Dendritic cell treated with granulocyte-macrophage colony-stimulating factor and Interleukin-4, amounts not matched to agents 40 ng/mL and 50 ng/mL, for 4 days (primary cell): ENCODE measurements around the gene ZNF326.
A peak's percentile ranks its signal among the peaks of the same experiment; 100 is the strongest.
"Not testable (repeated sequence)": the region's sequence is repeated elsewhere in the genome, so short reads cannot be mapped to it uniquely, and the experiment has no call there.

Source experiments
- H3K27ac Mint-ChIP-seq: one replicate; pipeline ENCODE4 v1.8.0; 2022; ENCODE audit warnings: mild to moderate bottlenecking, mixed read lengths
- H3K27me3 Mint-ChIP-seq: one replicate; pipeline ENCODE4 v1.8.0; 2022; ENCODE audit warnings: mild to moderate bottlenecking, mixed read lengths
- H3K36me3 Mint-ChIP-seq: one replicate; pipeline ENCODE4 v1.8.0; 2022; ENCODE audit warnings: low read depth, mixed read lengths
- H3K4me1 Mint-ChIP-seq: one replicate; pipeline ENCODE4 v1.8.0; 2022; ENCODE audit warnings: low read depth, mixed read lengths
- H3K4me3 Mint-ChIP-seq: one replicate; pipeline ENCODE4 v1.8.0; 2022; ENCODE audit warnings: mild to moderate bottlenecking, moderate library complexity, mixed read lengths
- H3K9me3 Mint-ChIP-seq: one replicate; pipeline ENCODE4 v1.8.0; 2022; ENCODE audit warnings: mixed read lengths
- intact Hi-C: fragments of 100-400 bp; cut with micrococcal nuclease; formaldehyde crosslinking; loops from one replicate; pipeline ENCODE4 v1.15.0; 2022

Gene ZNF326

DNA sequence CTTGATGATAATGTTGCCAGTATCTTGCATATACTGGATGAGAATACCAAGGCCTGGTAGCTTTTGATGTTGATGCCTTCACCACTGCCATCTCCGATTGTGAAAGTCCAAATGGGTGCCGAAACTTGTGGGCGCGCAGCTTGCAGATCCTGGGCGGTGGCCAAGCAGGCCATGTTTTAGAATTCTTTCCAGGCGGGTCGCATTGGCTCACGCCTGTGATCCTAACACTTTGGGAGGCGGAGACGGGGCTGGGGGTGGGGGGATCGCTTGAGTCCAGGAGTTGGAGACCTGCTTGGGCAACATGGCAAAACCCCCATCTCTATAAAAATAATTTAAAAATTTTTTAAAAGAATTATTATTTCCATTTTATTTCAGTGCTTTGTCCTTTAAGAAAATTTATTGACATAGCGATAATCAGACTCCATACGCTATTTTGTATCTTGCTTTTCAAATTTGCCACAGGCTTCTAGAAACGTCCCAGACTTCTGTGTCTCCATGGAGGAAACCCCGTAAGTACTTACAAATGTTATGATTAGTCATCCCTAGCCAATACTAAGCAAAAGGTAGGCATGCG, 592 bp upstream of the ZNF326 start:
- Mint-ChIP-seq H3K27me3 (no peaks in the 10 kb centered on the region), H3K4me1 (peaks cover 20% of the 10 kb centered on the region), H3K4me3 (peak overlapping the region; percentile 89), H3K36me3 (peaks cover 31% of the 10 kb centered on the region), H3K27ac (peak overlapping the region; percentile 96), H3K9me3 (no peaks in the 10 kb centered on the region)
- intact Hi-C loops: no loop called here

DNA sequence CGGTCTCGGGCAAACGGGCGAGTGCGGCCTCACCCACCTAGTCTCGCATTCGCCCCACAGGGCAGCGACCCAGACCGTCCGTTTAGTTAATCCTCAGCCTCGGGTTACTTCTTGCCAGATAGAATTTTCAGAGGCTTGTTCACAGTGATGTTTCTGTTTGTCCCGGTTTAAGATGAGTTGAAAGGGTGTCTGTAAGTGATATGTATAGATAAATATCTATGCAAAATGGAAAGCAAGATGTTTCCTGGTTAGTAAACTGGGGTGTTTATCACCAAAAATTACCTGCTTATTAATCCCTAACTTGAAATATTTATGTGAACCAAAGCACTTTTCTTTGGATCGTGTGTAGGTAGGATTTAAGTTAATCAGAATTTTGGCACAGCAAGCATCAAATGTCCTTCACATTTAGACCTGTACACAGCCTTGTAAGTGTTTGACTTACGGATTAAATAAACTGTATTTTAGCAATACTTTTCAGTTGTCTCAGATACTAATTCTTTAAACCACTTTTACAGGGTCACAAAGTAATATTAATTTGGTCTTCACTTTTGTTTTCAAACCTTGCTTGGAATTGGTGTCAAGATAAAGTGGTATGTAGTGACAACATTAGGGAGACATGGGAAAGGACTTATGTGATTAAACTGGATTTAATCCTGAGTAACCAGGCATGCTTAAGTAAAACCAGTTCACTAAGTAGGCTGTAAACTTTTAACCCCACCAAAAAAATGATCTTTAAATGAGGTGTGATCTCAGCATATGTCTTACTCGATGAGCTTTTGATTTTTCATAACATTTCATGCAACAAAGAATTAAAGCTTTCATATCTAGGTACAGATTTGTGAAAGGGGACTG, 914 bp downstream of the ZNF326 start:
- peaks cover 33% of the 10 kb centered on the region for H3K4me1 Mint-ChIP-seq
- H3K27me3 Mint-ChIP-seq: no peaks in the 10 kb centered on the region
- H3K9me3 Mint-ChIP-seq: no peaks in the 10 kb centered on the region
- intact Hi-C loops: loop anchor here (1.0 kb wide), 1 partner anchor 176 kb away; no protein-coding TSS in a partner anchor
- peak overlapping the region; percentile 89 for H3K4me3 Mint-ChIP-seq
- H3K27ac Mint-ChIP-seq: peak overlapping the region; percentile 96
- H3K36me3 Mint-ChIP-seq: peaks cover 46% of the 10 kb centered on the region

DNA sequence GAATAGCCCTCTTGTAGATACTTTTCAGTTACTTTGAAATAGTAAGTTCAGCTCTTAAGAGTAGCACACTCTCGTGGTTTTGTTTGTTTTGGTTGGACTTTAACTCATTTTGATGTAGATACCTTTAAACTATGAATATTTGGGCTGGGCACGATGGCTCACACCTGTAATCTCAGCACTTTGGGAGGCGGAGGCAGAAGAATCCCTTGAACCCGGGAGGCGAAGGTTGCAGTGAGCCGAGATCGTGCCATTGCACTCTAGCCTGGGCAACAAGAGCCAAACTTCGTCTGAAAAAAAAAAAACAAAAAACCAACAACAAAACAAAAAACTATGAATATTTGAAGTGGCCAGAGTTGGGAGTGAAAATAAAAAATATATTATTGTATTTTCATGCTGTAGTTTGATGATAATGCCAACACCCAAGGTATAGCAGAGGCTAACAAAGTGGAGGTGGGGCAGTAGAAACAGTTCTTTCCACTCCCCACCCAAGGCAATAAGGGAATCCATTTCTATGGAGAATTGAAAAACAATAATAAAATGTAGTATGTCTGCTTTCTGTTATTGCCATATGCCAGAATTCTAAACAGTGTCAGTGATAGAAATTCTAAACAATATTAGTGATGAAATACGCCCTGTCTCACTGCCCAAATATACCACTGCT, 1.7 kb downstream of the ZNF326 start:
- no peaks in the 10 kb centered on the region for H3K9me3 Mint-ChIP-seq
- H3K27ac Mint-ChIP-seq: no peak overlapping the region
- H3K4me1 Mint-ChIP-seq: peaks cover 39% of the 10 kb centered on the region
- intact Hi-C loops: no loop called here
- peaks cover 54% of the 10 kb centered on the region for H3K36me3 Mint-ChIP-seq
- no peaks in the 10 kb centered on the region for H3K27me3 Mint-ChIP-seq
- H3K4me3 Mint-ChIP-seq: peak overlapping the region; percentile 89

DNA sequence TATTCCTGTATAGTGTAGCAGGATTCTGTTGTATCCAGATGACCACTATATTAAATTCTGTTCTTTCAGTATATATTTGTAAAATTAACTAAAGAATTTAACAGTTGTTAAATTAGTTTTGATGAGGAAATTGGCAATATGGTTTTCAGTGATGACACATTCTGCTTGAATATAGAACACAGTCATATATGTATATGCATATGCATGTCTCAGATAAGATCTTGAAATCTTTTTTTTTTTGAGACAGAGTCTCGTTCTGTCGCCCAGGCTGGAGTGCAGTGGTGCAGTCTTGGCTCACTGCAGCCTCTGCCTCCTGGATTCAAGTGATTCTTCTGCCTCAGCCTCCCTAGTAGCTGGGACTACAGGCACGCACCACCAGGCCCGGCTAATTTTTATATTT, 2.2 kb downstream of the ZNF326 start:
- H3K27ac Mint-ChIP-seq, H3K27me3 Mint-ChIP-seq, intact Hi-C loops, H3K4me3 Mint-ChIP-seq, H3K9me3 Mint-ChIP-seq: not testable (repeated sequence)
- peaks cover 56% of the 10 kb centered on the region for H3K36me3 Mint-ChIP-seq
- peaks cover 39% of the 10 kb centered on the region for H3K4me1 Mint-ChIP-seq

DNA sequence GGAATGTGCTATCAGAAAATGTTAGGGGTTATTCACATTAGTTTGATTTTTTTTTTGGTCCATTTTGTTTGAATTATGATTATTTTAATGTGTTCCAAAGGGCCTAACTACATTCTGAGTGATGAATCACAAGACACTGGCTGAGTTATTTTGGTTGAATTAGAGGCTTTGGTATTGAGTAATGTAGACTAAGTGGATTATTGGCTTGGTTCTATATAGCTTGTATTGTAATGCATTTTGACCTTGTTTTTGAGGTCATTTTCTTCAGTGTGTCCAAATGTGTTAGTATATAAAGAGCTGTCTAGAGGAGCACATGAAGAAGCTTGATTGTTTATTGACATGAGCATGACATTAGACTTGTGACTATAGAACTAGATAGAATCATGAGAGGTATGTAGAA, 3.4 kb downstream of the ZNF326 start:
- Mint-ChIP-seq H3K36me3 (peaks cover 56% of the 10 kb centered on the region), H3K27me3 (no peaks in the 10 kb centered on the region), H3K4me3 (no peak overlapping the region), H3K4me1 (peaks cover 41% of the 10 kb centered on the region), H3K9me3 (no peaks in the 10 kb centered on the region), H3K27ac (no peak overlapping the region)
- intact Hi-C loops: no loop called here

DNA sequence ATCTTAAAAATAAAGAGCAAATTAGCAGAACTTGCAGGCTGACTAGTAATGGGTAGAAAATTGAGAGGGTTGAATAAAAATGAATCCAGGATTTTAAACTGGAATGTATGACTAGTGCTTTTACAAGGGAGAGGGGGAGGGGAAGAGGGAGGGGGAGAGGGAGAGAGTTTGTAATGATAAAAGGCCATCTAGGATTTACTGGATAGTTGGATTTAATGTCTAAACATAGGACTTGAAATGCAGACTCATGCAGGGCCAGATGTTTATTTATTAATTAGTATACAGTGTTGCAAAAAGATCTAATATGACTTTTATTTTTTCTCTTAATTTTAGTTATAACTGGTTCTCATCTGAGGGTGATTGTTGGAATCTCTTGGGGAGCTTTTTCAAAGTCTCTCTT, 4.3 kb downstream of the ZNF326 start:
- H3K9me3 Mint-ChIP-seq: no peaks in the 10 kb centered on the region
- H3K4me3 Mint-ChIP-seq: no peak overlapping the region
- H3K36me3 Mint-ChIP-seq: peaks cover 56% of the 10 kb centered on the region
- intact Hi-C loops: no loop called here
- H3K27me3 Mint-ChIP-seq: no peaks in the 10 kb centered on the region
- H3K27ac Mint-ChIP-seq: no peak overlapping the region
- peaks cover 45% of the 10 kb centered on the region for H3K4me1 Mint-ChIP-seq

DNA sequence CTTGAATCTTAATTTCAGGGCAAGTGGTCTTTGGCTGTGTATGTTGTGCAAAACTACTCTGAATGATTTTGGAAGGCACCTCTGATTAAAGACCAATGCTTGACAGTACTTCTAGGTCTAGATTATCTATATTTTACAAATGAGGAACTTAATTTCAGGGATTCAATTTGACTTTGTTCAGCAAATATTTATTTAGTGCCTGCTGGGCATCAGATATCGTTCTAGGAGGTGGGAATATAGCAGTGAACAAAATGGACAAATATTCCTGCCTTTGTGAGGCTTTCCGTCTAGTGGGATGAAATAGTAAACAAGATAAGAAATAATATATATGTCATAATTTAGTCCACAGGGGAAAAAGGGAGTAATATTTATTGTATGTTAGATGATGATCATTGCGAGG, 4.7 kb downstream of the ZNF326 start:
- H3K36me3 Mint-ChIP-seq: peaks cover 56% of the 10 kb centered on the region
- H3K4me1 Mint-ChIP-seq: peaks cover 45% of the 10 kb centered on the region
- H3K27ac Mint-ChIP-seq: no peak overlapping the region
- H3K4me3 Mint-ChIP-seq: no peak overlapping the region
- H3K27me3 Mint-ChIP-seq: no peaks in the 10 kb centered on the region
- H3K9me3 Mint-ChIP-seq: no peaks in the 10 kb centered on the region
- intact Hi-C loops: no loop called here

DNA sequence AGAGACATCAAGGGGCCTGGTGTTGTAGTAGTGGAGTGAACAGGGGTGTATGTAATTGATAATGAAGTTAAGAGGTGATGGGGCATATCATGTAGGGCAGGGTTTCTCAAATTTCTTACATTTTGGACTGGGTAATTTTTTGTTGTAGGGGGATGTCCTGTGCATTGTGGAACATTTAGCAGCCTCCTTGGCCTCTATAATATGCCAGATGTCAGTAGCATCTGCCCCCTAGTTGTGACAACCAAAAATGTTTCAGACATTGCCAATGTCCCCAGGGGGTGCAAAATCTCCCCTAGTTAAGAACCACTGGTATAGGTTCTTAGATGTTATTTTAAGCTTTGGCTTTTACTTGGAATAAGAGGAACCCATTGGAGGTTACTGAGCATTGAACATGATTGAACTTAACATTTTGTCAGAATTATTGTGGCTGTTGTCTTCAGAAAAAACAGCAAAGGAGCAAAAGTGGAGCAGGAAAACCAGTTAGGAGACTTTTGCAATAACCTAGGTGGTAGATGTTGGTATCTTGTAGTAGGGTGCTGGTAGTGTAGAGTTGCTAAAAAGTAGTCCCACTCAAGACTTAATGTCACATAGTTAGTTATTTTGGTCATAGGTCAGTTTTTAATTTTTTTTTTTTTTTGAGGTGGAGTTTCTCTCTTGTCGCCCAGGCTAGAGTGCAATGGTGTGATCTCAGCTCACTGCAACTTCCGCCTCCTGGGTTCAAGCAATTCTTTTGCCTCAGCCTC, 6.2 kb downstream of the ZNF326 start:
- H3K9me3 Mint-ChIP-seq: no peaks in the 10 kb centered on the region
- peaks cover 44% of the 10 kb centered on the region for H3K4me1 Mint-ChIP-seq
- intact Hi-C loops: no loop called here
- H3K4me3 Mint-ChIP-seq: no peak overlapping the region
- peaks cover 50% of the 10 kb centered on the region for H3K36me3 Mint-ChIP-seq
- peak overlapping the region; percentile 2 for H3K27ac Mint-ChIP-seq
- no peaks in the 10 kb centered on the region for H3K27me3 Mint-ChIP-seq

DNA sequence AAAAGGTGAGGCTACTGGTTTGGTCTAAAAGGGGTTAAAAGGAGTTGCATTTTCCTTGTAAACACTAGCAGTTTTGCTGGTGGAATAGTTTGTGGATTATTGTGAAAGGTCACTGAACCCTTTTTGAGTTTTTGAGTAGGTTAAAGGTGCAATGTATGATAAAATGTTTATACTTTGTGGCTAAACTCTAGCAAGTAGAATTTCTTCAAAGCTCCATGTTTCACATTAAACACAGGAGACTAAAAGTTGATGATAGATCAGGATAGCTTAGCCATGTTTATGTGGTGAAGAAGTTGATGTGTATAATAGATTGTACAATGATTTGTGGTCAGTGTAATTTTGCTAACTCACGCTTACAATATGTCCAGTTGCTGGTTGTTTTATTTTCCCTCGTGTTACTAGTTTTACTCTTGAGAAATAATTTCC, 13.1 kb downstream of the ZNF326 start:
- no peak overlapping the region for H3K27ac Mint-ChIP-seq

DNA sequence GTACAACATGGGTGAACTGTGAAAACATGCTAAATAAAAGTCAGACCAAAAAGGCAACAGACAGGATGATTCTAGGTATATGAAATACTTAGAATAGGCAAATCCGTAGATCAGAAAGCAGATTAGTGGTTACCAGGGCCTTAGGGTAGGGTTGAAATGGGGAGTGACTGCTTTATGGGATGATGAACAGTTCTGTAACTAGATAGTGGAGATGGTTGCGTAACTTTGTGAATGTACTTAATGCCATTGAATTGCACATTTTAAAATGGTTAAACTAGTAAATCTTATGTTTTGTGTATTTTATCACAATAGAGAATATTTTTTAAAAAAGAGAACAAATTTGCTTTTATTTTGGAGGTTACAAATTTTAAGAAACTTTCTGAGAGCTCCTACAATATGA, 17.4 kb downstream of the ZNF326 start:
- no peak overlapping the region for H3K4me3 Mint-ChIP-seq
- H3K27me3 Mint-ChIP-seq: no peaks in the 10 kb centered on the region
- no peaks in the 10 kb centered on the region for H3K9me3 Mint-ChIP-seq
- intact Hi-C loops: no loop called here
- peaks cover 62% of the 10 kb centered on the region for H3K36me3 Mint-ChIP-seq
- no peaks in the 10 kb centered on the region for H3K4me1 Mint-ChIP-seq
- H3K27ac Mint-ChIP-seq: no peak overlapping the region

More for the DNA sequence above, 13.1 kb downstream of the ZNF326 start:
- Mint-ChIP-seq H3K9me3 (no peaks in the 10 kb centered on the region), H3K36me3 (peaks cover 40% of the 10 kb centered on the region), H3K4me1 (peaks cover 6% of the 10 kb centered on the region), H3K27me3 (no peaks in the 10 kb centered on the region), H3K4me3 (no peak overlapping the region)
- intact Hi-C loops: no loop called here

DNA sequence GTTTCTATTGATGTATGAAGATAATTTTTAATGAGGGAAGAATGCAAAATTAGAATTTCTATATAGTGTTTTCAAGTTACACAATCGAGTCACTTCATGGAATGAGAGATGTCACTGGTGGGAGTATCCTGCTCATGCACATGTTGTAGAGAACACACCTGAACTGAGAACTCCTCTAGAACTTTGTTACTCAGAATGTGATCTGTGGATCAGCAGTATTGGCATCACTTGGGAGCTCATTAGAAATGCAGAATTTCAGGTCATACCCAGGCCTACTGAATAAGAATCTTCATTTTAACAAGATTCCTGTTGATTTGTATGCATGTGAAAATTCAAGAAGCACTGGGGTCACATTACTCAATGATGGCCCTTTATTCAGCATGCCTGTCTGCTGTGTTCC, 28.8 kb downstream of the ZNF326 start:
- Mint-ChIP-seq H3K27me3 (no peaks in the 10 kb centered on the region), H3K36me3 (peaks cover 98% of the 10 kb centered on the region), H3K27ac (no peak overlapping the region), H3K4me3 (no peak overlapping the region), H3K9me3 (peaks cover 29% of the 10 kb centered on the region), H3K4me1 (peaks cover 6% of the 10 kb centered on the region)
- intact Hi-C loops: no loop called here

DNA sequence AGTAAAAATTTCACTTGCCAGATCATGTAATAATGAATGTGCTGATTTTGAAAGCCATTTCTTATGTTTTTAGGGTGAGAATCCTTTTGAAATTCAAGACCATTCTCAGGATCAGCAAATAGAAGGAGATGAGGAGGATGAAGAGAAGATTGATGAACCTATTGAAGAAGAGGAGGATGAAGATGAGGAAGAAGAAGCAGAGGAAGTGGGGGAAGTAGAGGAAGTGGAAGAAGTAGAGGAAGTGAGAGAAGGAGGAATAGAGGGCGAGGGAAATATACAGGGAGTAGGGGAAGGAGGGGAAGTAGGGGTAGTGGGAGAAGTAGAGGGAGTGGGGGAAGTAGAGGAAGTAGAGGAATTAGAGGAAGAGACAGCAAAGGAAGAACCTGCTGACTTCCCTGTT, 32.4 kb downstream of the ZNF326 start:
- peak overlapping the region; percentile 40 for H3K27ac Mint-ChIP-seq
- no peak overlapping the region for H3K4me3 Mint-ChIP-seq
- no peaks in the 10 kb centered on the region for H3K27me3 Mint-ChIP-seq
- H3K4me1 Mint-ChIP-seq: peaks cover 6% of the 10 kb centered on the region
- H3K36me3 Mint-ChIP-seq: peaks cover 93% of the 10 kb centered on the region
- peaks cover 23% of the 10 kb centered on the region for H3K9me3 Mint-ChIP-seq
- intact Hi-C loops: no loop called here

DNA sequence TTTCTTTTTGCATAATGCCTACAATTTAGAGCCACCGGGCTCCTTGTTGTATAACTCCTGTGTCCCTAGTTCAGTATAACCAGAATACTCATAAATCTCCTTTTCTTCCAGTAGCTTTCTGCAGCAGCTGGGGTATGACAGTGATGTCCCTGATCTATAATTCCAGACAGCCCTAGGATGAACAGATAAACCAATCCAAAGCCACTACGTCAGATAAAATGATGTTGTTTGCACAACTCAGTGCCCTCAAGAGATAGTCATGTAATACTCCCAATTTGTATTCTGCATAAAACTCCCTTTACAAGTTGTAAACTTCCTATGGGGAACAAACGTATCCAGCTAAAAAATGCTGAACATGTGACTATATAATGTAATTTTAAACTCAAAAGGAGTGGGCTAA, 44.7 kb downstream of the ZNF326 start:
- Mint-ChIP-seq H3K4me1 (no peaks in the 10 kb centered on the region), H3K4me3 (no peak overlapping the region), H3K27ac (no peak overlapping the region), H3K27me3 (no peaks in the 10 kb centered on the region), H3K9me3 (no peaks in the 10 kb centered on the region), H3K36me3 (no peaks in the 10 kb centered on the region)
- intact Hi-C loops: no loop called here

DNA sequence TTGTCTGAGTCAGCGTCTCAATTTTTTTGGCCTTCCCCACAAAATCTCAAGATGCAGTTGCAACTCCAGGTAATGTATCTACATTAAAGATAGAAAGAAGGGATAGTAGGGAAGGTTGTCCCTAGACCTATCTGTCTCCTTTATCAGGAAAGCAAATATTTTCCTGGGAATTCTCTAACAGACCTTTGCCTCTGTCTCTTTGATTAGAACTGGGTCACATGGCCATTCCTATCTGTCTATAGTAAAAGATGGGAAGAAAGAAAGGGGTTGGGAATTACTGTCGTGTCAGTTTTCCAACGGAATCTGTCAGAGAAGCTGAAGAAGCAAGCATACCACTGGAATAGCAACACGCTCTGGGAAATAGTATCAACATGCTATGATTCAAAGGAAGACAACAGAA, 48.7 kb downstream of the ZNF326 start:
- H3K27ac Mint-ChIP-seq: no peak overlapping the region
- no peak overlapping the region for H3K4me3 Mint-ChIP-seq
- intact Hi-C loops: no loop called here
- no peaks in the 10 kb centered on the region for H3K9me3 Mint-ChIP-seq
- H3K4me1 Mint-ChIP-seq: no peaks in the 10 kb centered on the region
- H3K27me3 Mint-ChIP-seq: no peaks in the 10 kb centered on the region
- H3K36me3 Mint-ChIP-seq: no peaks in the 10 kb centered on the region
